H9 (cell line): ENCODE measurements around the gene ASB5. TPM values are rescaled to one million over a fixed set of nuclear protein-coding genes. Genes with fewer than 3 reads are reported as not detected.

Experiments used
- DNase-seq: peaks from one replicate; pipeline ENCODE4 v3.0.0-alpha.2; 2017
- H2AFZ ChIP-seq: one replicate; pipeline ENCODE4 v1.6.1; 2013; ENCODE audit warnings: mild to moderate bottlenecking, low read length, control low read depth, moderate library complexity
- H2AK5ac ChIP-seq: 2 replicates; pipeline ENCODE4 v1.6.1; 2013; ENCODE audit warnings: low read length, control low read depth, mixed read lengths; ENCODE audit not compliant: insufficient read length
- H2BK120ac ChIP-seq: one replicate; pipeline ENCODE4 v1.6.1; 2013; ENCODE audit warnings: low read depth, mild to moderate bottlenecking, low read length, control low read depth, inconsistent platforms; ENCODE audit not compliant: poor library complexity, severe bottlenecking
- H2BK12ac ChIP-seq: 2 replicates; pipeline ENCODE4 v1.6.1; 2013; ENCODE audit warnings: low read length, control low read depth, mixed read lengths, low read depth; ENCODE audit not compliant: insufficient read length
- H2BK15ac ChIP-seq: 2 replicates; pipeline ENCODE4 v1.6.1; 2013; ENCODE audit warnings: low read depth, low read length, control low read depth
- H2BK20ac ChIP-seq: one replicate; pipeline ENCODE4 v1.6.1; 2013; ENCODE audit warnings: low read depth, mild to moderate bottlenecking, low read length, control low read depth, inconsistent platforms; ENCODE audit not compliant: poor library complexity, severe bottlenecking
- H2BK5ac ChIP-seq: 2 replicates; pipeline ENCODE4 v1.6.1; 2013; ENCODE audit warnings: low read length, control low read depth, mixed read lengths; ENCODE audit not compliant: insufficient read length
- H3K14ac ChIP-seq: 2 replicates; pipeline ENCODE4 v1.6.1; 2013; ENCODE audit warnings: low read length, control low read depth; ENCODE audit not compliant: insufficient read depth
- H3K18ac ChIP-seq: 2 replicates; pipeline ENCODE4 v1.6.1; 2013; ENCODE audit warnings: low read depth, mild to moderate bottlenecking, mixed read lengths, low read length, control low read depth; ENCODE audit not compliant: insufficient read length
- H3K23ac ChIP-seq: 2 replicates; pipeline ENCODE4 v1.6.1; 2013; ENCODE audit warnings: low read length, control low read depth, mixed read lengths, low read depth; ENCODE audit not compliant: insufficient read length
- H3K23me2 ChIP-seq: 2 replicates; pipeline ENCODE4 v1.6.1; 2013; ENCODE audit warnings: low read depth, mild to moderate bottlenecking, mixed read lengths, low read length, control low read depth; ENCODE audit not compliant: insufficient read length, poor library complexity, severe bottlenecking
- H3K27ac ChIP-seq: 2 replicates; pipeline ENCODE4 v1.5.1; 2013; ENCODE audit warnings: low read length, control low read depth, mixed read lengths, low read depth; ENCODE audit not compliant: insufficient read length
- H3K27me3 ChIP-seq: 2 replicates; pipeline ENCODE4 v1.6.1; 2013; ENCODE audit warnings: low read length, control low read depth, inconsistent platforms; ENCODE audit not compliant: insufficient read depth
- H3K4ac ChIP-seq: 2 replicates; pipeline ENCODE4 v1.6.1; 2013; ENCODE audit warnings: low read depth, mild to moderate bottlenecking, control low read depth, inconsistent platforms, low read length, moderate library complexity
- H3K4me1 ChIP-seq: 2 replicates; pipeline ENCODE4 v1.6.1; 2013; ENCODE audit warnings: low read length, control low read depth, inconsistent platforms; ENCODE audit not compliant: insufficient read depth
- H3K4me2 ChIP-seq: 2 replicates; pipeline ENCODE4 v1.6.1; 2013; ENCODE audit warnings: low read length, control low read depth, mixed read lengths; ENCODE audit not compliant: insufficient read length, insufficient read depth
- H3K56ac ChIP-seq: 2 replicates; pipeline ENCODE4 v1.6.1; 2013; ENCODE audit warnings: low read depth, mild to moderate bottlenecking, mixed read lengths, low read length, control low read depth; ENCODE audit not compliant: insufficient read length
- H3K79me1 ChIP-seq: 2 replicates; pipeline ENCODE4 v1.6.1; 2013; ENCODE audit warnings: low read depth, mild to moderate bottlenecking, moderate library complexity, low read length, control low read depth, inconsistent platforms; ENCODE audit not compliant: insufficient read depth, poor library complexity, severe bottlenecking
- H3K79me2 ChIP-seq: 2 replicates; pipeline ENCODE4 v1.6.1; 2013; ENCODE audit warnings: low read length, control low read depth, inconsistent platforms; ENCODE audit not compliant: insufficient read depth
- H3K9ac ChIP-seq: 2 replicates; pipeline ENCODE4 v1.6.1; 2013; ENCODE audit warnings: low read length, control low read depth, mixed read lengths; ENCODE audit not compliant: insufficient read length; ENCODE audit errors: extremely low read depth
- H3K9me3 ChIP-seq: one replicate; pipeline ENCODE4 v1.6.1; 2013; ENCODE audit warnings: low read depth, low read length, inconsistent platforms; ENCODE audit not compliant: control insufficient read depth
- H3T11ph ChIP-seq: one replicate; pipeline ENCODE4 v1.6.1; 2013; ENCODE audit warnings: mild to moderate bottlenecking, low read length, control low read depth, inconsistent platforms
- H4K20me1 ChIP-seq: one replicate; pipeline ENCODE4 v1.6.1; 2013; ENCODE audit not compliant: control insufficient read depth, insufficient read length, insufficient read depth
- H4K5ac ChIP-seq: 2 replicates; pipeline ENCODE4 v1.6.1; 2013; ENCODE audit warnings: low read depth, mild to moderate bottlenecking, mixed read lengths, low read length, control low read depth; ENCODE audit not compliant: insufficient read length
- H4K8ac ChIP-seq: replicated peaks from 2 replicates; pipeline ENCODE4 v1.6.1; 2013; ENCODE audit warnings: low read length, control low read depth, mixed read lengths, low read depth; ENCODE audit not compliant: insufficient read length
- H4K91ac ChIP-seq: 2 replicates; pipeline ENCODE4 v1.6.1; 2013; ENCODE audit warnings: low read depth, mild to moderate bottlenecking, moderate library complexity, mixed read lengths, low read length, control low read depth; ENCODE audit not compliant: insufficient read length
- H3K27ac Mint-ChIP-seq, 3 experiments: 2 replicates in 2 of 3; 3 replicates in 1 of 3; pipeline ENCODE4 v1.8.0; 2020 to 2021; ENCODE audit warnings: mixed read lengths in 3 of 3, mild to moderate bottlenecking in 1 of 3, moderate library complexity in 1 of 3
- H3K27me3 Mint-ChIP-seq: 2 replicates; pipeline ENCODE4 v1.8.0; 2021; ENCODE audit warnings: low read depth, mild to moderate bottlenecking, moderate library complexity, mixed read lengths
- H3K36me3 Mint-ChIP-seq, 3 experiments: 2 replicates in 2 of 3; 3 replicates in 1 of 3; pipeline ENCODE4 v1.8.0; 2020 to 2021; ENCODE audit warnings: low read depth in 3 of 3, mixed read lengths in 3 of 3; ENCODE audit not compliant: insufficient read depth in 1 of 3
- H3K4me1 Mint-ChIP-seq, 2 experiments: 2 replicates each; pipeline ENCODE4 v1.8.0; 2020; ENCODE audit warnings: mixed read lengths in 2 of 2
- H3K4me3 Mint-ChIP-seq, 2 experiments: 2 replicates in 1 of 2; 3 replicates in 1 of 2; pipeline ENCODE4 v1.8.0; 2020 to 2021; ENCODE audit warnings: mild to moderate bottlenecking in 2 of 2, mixed read lengths in 2 of 2, moderate library complexity in 1 of 2
- H3K9me3 Mint-ChIP-seq, 2 experiments: 2 replicates in 1 of 2; 3 replicates in 1 of 2; pipeline ENCODE4 v1.8.0; 2020; ENCODE audit warnings: mild to moderate bottlenecking in 2 of 2, mixed read lengths in 2 of 2, moderate library complexity in 1 of 2
- CTCF ChIP-seq: fragments of 200-600 bp; sonication (generic); conservative IDR thresholded peaks from 3 replicates; pipeline ENCODE4 v1.8.0; 2021; ENCODE audit warnings: antibody characterized with exemption, mild to moderate bottlenecking
- WGBS: extraction: QIAGEN DNeasy Blood & Tissue Kit; methylation state at CpG from one replicate; pipeline ENCODE4 v1.1.7; 2013; ENCODE audit warnings: missing lambda C conversion rate, low lambda C conversion rate, mixed read lengths; ENCODE audit not compliant: insufficient read length; ENCODE audit errors: extremely low coverage; 5-methylcytosine and 5-hydroxymethylcytosine counted together
- total RNA-seq: library from RNA; stranded (reverse); gene quantifications from 2 replicates; pipeline ENCODE4 v1.2.1, GENCODE V29; 2021

ASB5 gene
- total RNA-seq, 1 experiment from 2014 or later, result not detected

GRCh38 chr4:176198316-176198903, 70.6 kb downstream of the ASB5 start:
- Histone ChIP-seq H3K9me3 (no peaks in the 10 kb centered on the region), H2BK15ac (no peak overlapping the region), H2BK20ac (no peak overlapping the region), H3K23ac (no peak overlapping the region), H2BK12ac (no peak overlapping the region), H3K56ac (no peak overlapping the region), H2BK5ac (no peak overlapping the region), H3K23me2 (peaks cover 3% of the 10 kb centered on the region), H2AK5ac (no peak overlapping the region), H3K9ac (no peak overlapping the region), H3K14ac (no peak overlapping the region), H4K8ac (no peak overlapping the region), H3K27ac (no peak overlapping the region), H3K18ac (no peak overlapping the region), H3K79me2 (no peaks in the 10 kb centered on the region), H2BK120ac (no peak overlapping the region), H3K4me2 (no peak overlapping the region), H3K79me1 (no peaks in the 10 kb centered on the region), H3K4ac (no peak overlapping the region), H4K91ac (no peak overlapping the region), H3K27me3 (no peaks in the 10 kb centered on the region), H3T11ph (no peak overlapping the region), H4K20me1 (no peaks in the 10 kb centered on the region), H3K4me1 (no peaks in the 10 kb centered on the region), H2AFZ (no peak overlapping the region), H4K5ac (no peak overlapping the region)
- peak; percentile 52 for DNase-seq
- Mint-ChIP-seq H3K9me3 (no peaks in the 10 kb centered on the region), H3K36me3 (no peaks in the 10 kb centered on the region), H3K27me3 (no peaks in the 10 kb centered on the region), H3K4me3 (no peak overlapping the region), H3K27ac (no peak overlapping the region), H3K4me1 (peaks cover 11 to 19% of the 10 kb centered on the region in 2 experiments; a peak in 3 of 4 replicates)
- no peak for TF ChIP-seq CTCF
- WGBS, result no CpG with 5 or more reads among the region's 8 CpGs
